Panc1 (cell line): ENCODE measurements around the gene MDGA2. TPM values are rescaled to one million over a fixed set of nuclear protein-coding genes. Genes with fewer than 3 reads are reported as not detected.

ENCODE experiments used
- ATAC-seq: fragments of 200-7000 bp; cut with Tn5 transposase; 2 replicates; pipeline ENCODE4 v1.9.1; 2020; ENCODE audit warnings: mild to moderate bottlenecking, moderate library complexity
- BruUV-seq: library from RNA; stranded (reverse); fragments of 400-500 nt; replicated peaks from 2 replicates; lab custom pipeline; 2021; lab: Mats Ljungman, UMichigan
- CTCF ChIA-PET: fragments of 300-600 bp; sonication (Branson Sonifier 250); formaldehyde crosslinking; loops from one replicate; lab custom pipeline; 2022; ENCODE audit warnings: antibody characterized with exemption; lab: Charles Lee
- POLR2A ChIA-PET: fragments of 300-600 bp; sonication (Branson Sonifier 250); formaldehyde crosslinking; loops from one replicate; lab custom pipeline; 2022; ENCODE audit warnings: antibody characterized with exemption; lab: Charles Lee
- DNase-seq: peaks from one replicate; pipeline ENCODE4 v3.0.0-alpha.2; 2010; ENCODE audit warnings: low read depth, low spot score
- H3K27ac ChIP-seq: 2 replicates; pipeline ENCODE4 v1.5.1; 2011; ENCODE audit warnings: mild to moderate bottlenecking, low read length, inconsistent platforms
- H3K27me3 ChIP-seq: fragments of 200-500 bp; sonication (Bioruptor generic); 2 replicates; pipeline ENCODE4 v1.6.0; 2014; ENCODE audit warnings: low read length, inconsistent platforms; ENCODE audit not compliant: control insufficient read depth, insufficient read depth
- H3K36me3 ChIP-seq: fragments of 200-500 bp; sonication (Bioruptor generic); 2 replicates; pipeline ENCODE4 v1.5.1; 2014; ENCODE audit warnings: inconsistent platforms, mild to moderate bottlenecking, low read length, moderate library complexity; ENCODE audit not compliant: control insufficient read depth, insufficient read depth
- H3K4me1 ChIP-seq: 2 replicates; pipeline ENCODE4 v1.5.1; 2011; ENCODE audit warnings: inconsistent platforms, mild to moderate bottlenecking, low read length, moderate library complexity; ENCODE audit not compliant: control insufficient read depth, insufficient read depth
- H3K4me3 ChIP-seq, 2 experiments: 2 replicates each; pipeline ENCODE4 v1.5.1; 2011 to 2012; ENCODE audit warnings: low read depth in 2 of 2, low read length in 2 of 2, mild to moderate bottlenecking in 2 of 2, inconsistent platforms in 1 of 2, moderate library complexity in 1 of 2
- H3K9me3 ChIP-seq: fragments of 200-500 bp; sonication (Bioruptor generic); 2 replicates; pipeline ENCODE4 v1.5.1; 2014; ENCODE audit warnings: low read depth, mild to moderate bottlenecking, inconsistent platforms, low read length, moderate library complexity; ENCODE audit not compliant: control insufficient read depth, insufficient read depth
- CTCF ChIP-seq: fragments of 450-650 bp; IDR thresholded peaks from 2 replicates; pipeline ENCODE4 v1.5.1; 2017; ENCODE audit warnings: mild to moderate bottlenecking
- POLR2AphosphoS5 ChIP-seq: IDR thresholded peaks from 2 replicates; pipeline ENCODE4 v1.6.1; 2012; ENCODE audit warnings: mild to moderate bottlenecking, low read depth, low read length, moderate library complexity
- REST ChIP-seq, 2 experiments: IDR thresholded peaks; 2 replicates each; pipeline ENCODE4 v1.6.1; 2011 to 2012; ENCODE audit warnings: low read depth in 2 of 2, control low read depth in 1 of 2, low read length in 1 of 2, mild to moderate bottlenecking in 1 of 2, moderate library complexity in 1 of 2; ENCODE audit not compliant: insufficient read depth in 1 of 2
- SIN3A ChIP-seq: IDR thresholded peaks from 2 replicates; pipeline ENCODE4 v1.6.1; 2012; ENCODE audit warnings: low read depth, mild to moderate bottlenecking, low read length, moderate library complexity, borderline replicate concordance; ENCODE audit not compliant: insufficient read depth
- TCF7L2 ChIP-seq: IDR thresholded peaks from 2 replicates; pipeline ENCODE4 v1.6.1; 2011; ENCODE audit warnings: mild to moderate bottlenecking, low read depth, low read length, inconsistent platforms
- in situ Hi-C: cut with HindIII; loops from 2 replicates; pipeline ENCODE4 v1.10.0; 2016; ENCODE audit warnings: low sequenced_read_pairs, low pct_unique_long_range_greater_than_20kb
- intact Hi-C: fragments of 100-400 bp; cut with micrococcal nuclease; formaldehyde crosslinking; loops from one replicate; pipeline ENCODE4 v1.10.0; 2022; ENCODE audit not compliant: unreplicated experiment
- total RNA-seq: library from RNA; stranded (reverse); gene quantifications from one replicate; pipeline ENCODE4 v1.2.1, GENCODE V29; 2021; ENCODE audit not compliant: unreplicated experiment

The MDGA2 gene
- total RNA-seq, 1 experiment from 2014 or later: not detected

GRCh38 chr14:47065326-47065725, 610.1 kb downstream of the MDGA2 start:
- no peaks in the 10 kb centered on the region for H3K36me3 ChIP-seq
- BruUV-seq: no TSS peak

GRCh38 chr14:47060050-47060449, 615.4 kb downstream of the MDGA2 start:
- POLR2A ChIA-PET: no interaction called here

More at GRCh38 chr14:47065326-47065725, 610.1 kb downstream of the MDGA2 start:
- ChIA-PET POLR2A (no interaction called here), CTCF (no interaction called here)
- TF ChIP-seq REST (IDR thresholded peaks at IDR 0.05; ENCODE audit: insufficient read depth in 1 of 2, low read depth in 2 of 2, low read length in 1 of 2) (no peak), TCF7L2 (no peak), POLR2AphosphoS5 (no peak), SIN3A (no peak), CTCF (no peak)
- no peak overlapping the region for H3K4me3 ChIP-seq
- DNase-seq (no peak), ATAC-seq (no peak)
- H3K4me1 ChIP-seq: no peaks in the 10 kb centered on the region
- H3K27me3 ChIP-seq: no peaks in the 10 kb centered on the region
- in situ Hi-C loops: no loop called here
- no peaks in the 10 kb centered on the region for H3K9me3 ChIP-seq
- intact Hi-C loops: no loop called here
- H3K27ac ChIP-seq: no peak overlapping the region

More at GRCh38 chr14:47060050-47060449, 615.4 kb downstream of the MDGA2 start:
- Histone ChIP-seq H3K36me3 (no peaks in the 10 kb centered on the region), H3K27ac (no peak overlapping the region), H3K4me1 (no peaks in the 10 kb centered on the region), H3K4me3 (no peak overlapping the region), H3K27me3 (no peaks in the 10 kb centered on the region), H3K9me3 (no peaks in the 10 kb centered on the region)
- DNase-seq (no peak), ATAC-seq (no peak)
- no TSS peak for BruUV-seq
- TF ChIP-seq POLR2AphosphoS5 (no peak), TCF7L2 (no peak), SIN3A (no peak), CTCF (no peak)
- intact Hi-C loops: no loop called here
- CTCF ChIA-PET: no interaction called here
- in situ Hi-C loops: no loop called here
